Cardiac fibroblast (primary cell): ENCODE results near the gene FNDC11.

Experiments used
- DNase-seq, 2 donors: peaks; one replicate each; pipeline versions ENCODE4 v3.0.0 to v3.0.0-alpha.2; 2010; ENCODE audit warnings: low read depth in 2 of 2
- H3K4me3 ChIP-seq, 2 donors: replicated peaks in 1 of 2; 1 replicate in 1 of 2; 2 replicates in 1 of 2; pipeline ENCODE4 v1.5.1; 2011; ENCODE audit warnings: low read depth in 2 of 2, low read length in 2 of 2, mild to moderate bottlenecking in 2 of 2, moderate library complexity in 1 of 2
- CTCF ChIP-seq: IDR thresholded peaks from one replicate; pipeline ENCODE4 v1.5.1; 2011; ENCODE audit warnings: low read depth, mild to moderate bottlenecking, low read length, inconsistent platforms

The FNDC11 gene

GRCh38 chr20:63540417-63541186 is 13.4 kb upstream of the FNDC11 start:
- H3K4me3 ChIP-seq, result no peak overlapping the region
- TF ChIP-seq CTCF, result no peak
- DNase-seq, result no peak

- DNase-seq, result no peak
- H3K4me3 ChIP-seq, result no peak overlapping the region
- no peak for TF ChIP-seq CTCF
Measured at GRCh38 chr20:63541371-63541770, 12.6 kb upstream of the FNDC11 start.

GRCh38 chr20:63542031-63542559 is 11.9 kb upstream of the FNDC11 start:
- TF ChIP-seq CTCF, result no peak
- H3K4me3 ChIP-seq, result no peak overlapping the region
- DNase-seq, result no peak

- TF ChIP-seq CTCF, result no peak
- DNase-seq, result no peak
- H3K4me3 ChIP-seq, result no peak overlapping the region
Measured at GRCh38 chr20:63542696-63543095, 11.3 kb upstream of the FNDC11 start.

- no peak overlapping the region for H3K4me3 ChIP-seq
- DNase-seq, result no peak
- no peak for TF ChIP-seq CTCF
Measured at GRCh38 chr20:63543131-63543530, 10.8 kb upstream of the FNDC11 start.

GRCh38 chr20:63543733-63544132 is 10.2 kb upstream of the FNDC11 start:
- no peak for DNase-seq
- no peak for TF ChIP-seq CTCF
- no peak overlapping the region for H3K4me3 ChIP-seq
